ENCODE results near the gene FTCDNL1.

The FTCDNL1 gene

GRCh38 chr2:199850718-199851500 lies at the start of gene FTCDNL1:
FTCDNL1 (minus strand) TSS chr2:199851192; CDS start chr2:199848962, 2,230 bp downstream.
- Histone ChIP-seq H3K27ac (ENCODE audit: low read depth, low read length) (no peak within 1 kb of the TSS), H3K4me1 (ENCODE audit: control insufficient read depth, insufficient read depth, low read length) (peaks cover 33% of the 10 kb centered on the region), H3K9ac (ENCODE audit: low read depth, low read length) (peak within 1 kb of the TSS; percentile 76), H3K9me3 (ENCODE audit: control insufficient read depth, insufficient read depth, low read length) (no peaks in the 10 kb centered on the region), H3K4me3 (ENCODE audit: low read depth, low read length) (peak within 1 kb of the TSS; percentile 80), H3K27me3 (ENCODE audit: control insufficient read depth, insufficient read depth, low read length) (peaks cover 8% of the 10 kb centered on the region; the same call in 1 of the 2 replicates), H3K36me3 (ENCODE audit: control insufficient read depth, insufficient read depth, low read length) (no peaks in the 10 kb centered on the region)

- Histone ChIP-seq H3K9me3 (ENCODE audit: control insufficient read depth, insufficient read depth, low read length) (no peaks in the 10 kb centered on the region), H3K27ac (ENCODE audit: low read depth, low read length) (no peak overlapping the region), H3K36me3 (ENCODE audit: control insufficient read depth, insufficient read depth, low read length) (no peaks in the 10 kb centered on the region), H3K4me1 (ENCODE audit: control insufficient read depth, insufficient read depth, low read length) (no peaks in the 10 kb centered on the region), H3K4me3 (ENCODE audit: low read depth, low read length) (no peak overlapping the region), H3K27me3 (ENCODE audit: control insufficient read depth, insufficient read depth, low read length) (no peaks in the 10 kb centered on the region), H3K9ac (ENCODE audit: low read depth, low read length) (no peak overlapping the region)
Measured at GRCh38 chr2:199896617-199897016, 45.6 kb upstream of the FTCDNL1 start.

GRCh38 chr2:199895406-199895805 lies 44.4 kb upstream of the FTCDNL1 start:
- Histone ChIP-seq H3K4me1 (ENCODE audit: control insufficient read depth, insufficient read depth, low read length) (no peaks in the 10 kb centered on the region), H3K9ac (ENCODE audit: low read depth, low read length) (no peak overlapping the region), H3K27me3 (ENCODE audit: control insufficient read depth, insufficient read depth, low read length) (no peaks in the 10 kb centered on the region), H3K27ac (ENCODE audit: low read depth, low read length) (no peak overlapping the region), H3K4me3 (ENCODE audit: low read depth, low read length) (no peak overlapping the region), H3K36me3 (ENCODE audit: control insufficient read depth, insufficient read depth, low read length) (no peaks in the 10 kb centered on the region), H3K9me3 (ENCODE audit: control insufficient read depth, insufficient read depth, low read length) (no peaks in the 10 kb centered on the region)

- Histone ChIP-seq H3K9me3 (ENCODE audit: control insufficient read depth, insufficient read depth, low read length) (no peaks in the 10 kb centered on the region), H3K27ac (ENCODE audit: low read depth, low read length) (no peak overlapping the region)
Measured at GRCh38 chr2:199883474-199884212, 32.7 kb upstream of the FTCDNL1 start.

GRCh38 chr2:199882667-199883066 lies 31.7 kb upstream of the FTCDNL1 start:
- no peak overlapping the region for H3K4me3 ChIP-seq (ENCODE audit: low read depth, low read length)
- no peaks in the 10 kb centered on the region for H3K36me3 ChIP-seq (ENCODE audit: control insufficient read depth, insufficient read depth, low read length)
- no peak overlapping the region for H3K9ac ChIP-seq (ENCODE audit: low read depth, low read length)
- H3K9me3 ChIP-seq (ENCODE audit: control insufficient read depth, insufficient read depth, low read length): no peaks in the 10 kb centered on the region
- no peak overlapping the region for H3K27ac ChIP-seq (ENCODE audit: low read depth, low read length)
- no peaks in the 10 kb centered on the region for H3K4me1 ChIP-seq (ENCODE audit: control insufficient read depth, insufficient read depth, low read length)
- H3K27me3 ChIP-seq (ENCODE audit: control insufficient read depth, insufficient read depth, low read length): no peaks in the 10 kb centered on the region

More at GRCh38 chr2:199883474-199884212, 32.7 kb upstream of the FTCDNL1 start:
- no peaks in the 10 kb centered on the region for H3K4me1 ChIP-seq (ENCODE audit: control insufficient read depth, insufficient read depth, low read length)
- no peak overlapping the region for H3K9ac ChIP-seq (ENCODE audit: low read depth, low read length)
- H3K27me3 ChIP-seq (ENCODE audit: control insufficient read depth, insufficient read depth, low read length): no peaks in the 10 kb centered on the region
- H3K36me3 ChIP-seq (ENCODE audit: control insufficient read depth, insufficient read depth, low read length): no peaks in the 10 kb centered on the region
- H3K4me3 ChIP-seq (ENCODE audit: low read depth, low read length): no peak overlapping the region

GRCh38 chr2:199875400-199875799 lies 24.4 kb upstream of the FTCDNL1 start:
- no peak overlapping the region; the same call in 1 of the 2 replicates for H3K4me3 ChIP-seq (ENCODE audit: low read depth, low read length)
- no peak overlapping the region for H3K27ac ChIP-seq (ENCODE audit: low read depth, low read length)
- no peaks in the 10 kb centered on the region for H3K27me3 ChIP-seq (ENCODE audit: control insufficient read depth, insufficient read depth, low read length)
- H3K36me3 ChIP-seq (ENCODE audit: control insufficient read depth, insufficient read depth, low read length): no peaks in the 10 kb centered on the region
- peaks cover 19% of the 10 kb centered on the region for H3K9me3 ChIP-seq (ENCODE audit: control insufficient read depth, insufficient read depth, low read length)
- no peak overlapping the region for H3K9ac ChIP-seq (ENCODE audit: low read depth, low read length)
- H3K4me1 ChIP-seq (ENCODE audit: control insufficient read depth, insufficient read depth, low read length): peaks cover 4% of the 10 kb centered on the region

- H3K27ac ChIP-seq (ENCODE audit: low read depth, low read length): no peak overlapping the region
- no peak overlapping the region for H3K9ac ChIP-seq (ENCODE audit: low read depth, low read length)
- H3K27me3 ChIP-seq (ENCODE audit: control insufficient read depth, insufficient read depth, low read length): no peaks in the 10 kb centered on the region
- peaks cover 19% of the 10 kb centered on the region for H3K9me3 ChIP-seq (ENCODE audit: control insufficient read depth, insufficient read depth, low read length)
- H3K4me3 ChIP-seq (ENCODE audit: low read depth, low read length): no peak overlapping the region
- H3K4me1 ChIP-seq (ENCODE audit: control insufficient read depth, insufficient read depth, low read length): peaks cover 16% of the 10 kb centered on the region
- no peaks in the 10 kb centered on the region for H3K36me3 ChIP-seq (ENCODE audit: control insufficient read depth, insufficient read depth, low read length)
Measured at GRCh38 chr2:199874209-199874608, 23.2 kb upstream of the FTCDNL1 start.

- peaks cover 40% of the 10 kb centered on the region for H3K4me1 ChIP-seq (ENCODE audit: control insufficient read depth, insufficient read depth, low read length)
- H3K27ac ChIP-seq (ENCODE audit: low read depth, low read length): peak overlapping the region; percentile 91
- no peak overlapping the region for H3K4me3 ChIP-seq (ENCODE audit: low read depth, low read length)
- H3K36me3 ChIP-seq (ENCODE audit: control insufficient read depth, insufficient read depth, low read length): no peaks in the 10 kb centered on the region
- peaks cover 19% of the 10 kb centered on the region for H3K9me3 ChIP-seq (ENCODE audit: control insufficient read depth, insufficient read depth, low read length)
- no peaks in the 10 kb centered on the region for H3K27me3 ChIP-seq (ENCODE audit: control insufficient read depth, insufficient read depth, low read length)
- no peak overlapping the region for H3K9ac ChIP-seq (ENCODE audit: low read depth, low read length)
Measured at GRCh38 chr2:199870581-199870980, 19.6 kb upstream of the FTCDNL1 start.

GRCh38 chr2:199869653-199870052 lies 18.7 kb upstream of the FTCDNL1 start:
- peak overlapping the region; percentile 43 for H3K4me3 ChIP-seq (ENCODE audit: low read depth, low read length)
- peaks cover 11% of the 10 kb centered on the region for H3K9me3 ChIP-seq (ENCODE audit: control insufficient read depth, insufficient read depth, low read length)
- H3K4me1 ChIP-seq (ENCODE audit: control insufficient read depth, insufficient read depth, low read length): peaks cover 40% of the 10 kb centered on the region
- H3K9ac ChIP-seq (ENCODE audit: low read depth, low read length): peak overlapping the region; percentile 61
- no peaks in the 10 kb centered on the region for H3K36me3 ChIP-seq (ENCODE audit: control insufficient read depth, insufficient read depth, low read length)
- peak overlapping the region; percentile 91 for H3K27ac ChIP-seq (ENCODE audit: low read depth, low read length)
- no peaks in the 10 kb centered on the region for H3K27me3 ChIP-seq (ENCODE audit: control insufficient read depth, insufficient read depth, low read length)

GRCh38 chr2:199869227-199869541 lies 18.2 kb upstream of the FTCDNL1 start:
- peak overlapping the region; percentile 43 for H3K4me3 ChIP-seq (ENCODE audit: low read depth, low read length)
- peak overlapping the region; percentile 61 for H3K9ac ChIP-seq (ENCODE audit: low read depth, low read length)
- peak overlapping the region; percentile 91 for H3K27ac ChIP-seq (ENCODE audit: low read depth, low read length)
- no peaks in the 10 kb centered on the region for H3K36me3 ChIP-seq (ENCODE audit: control insufficient read depth, insufficient read depth, low read length)
- H3K4me1 ChIP-seq (ENCODE audit: control insufficient read depth, insufficient read depth, low read length): peaks cover 40% of the 10 kb centered on the region
- no peaks in the 10 kb centered on the region for H3K27me3 ChIP-seq (ENCODE audit: control insufficient read depth, insufficient read depth, low read length)
- H3K9me3 ChIP-seq (ENCODE audit: control insufficient read depth, insufficient read depth, low read length): peaks cover 6% of the 10 kb centered on the region

All from HUES48 (cell line).